Keratinocyte (primary cell): ENCODE data around the gene LCN10.

Source experiments
- CTCF ChIP-seq, 3 experiments: IDR thresholded peaks in 1 of 3; conservative IDR thresholded peaks in 1 of 3; optimal IDR thresholded peaks in 1 of 3; 2 replicates in 2 of 3; 3 replicates in 1 of 3; pipeline versions ENCODE3 to v1.5.1; 2011; ENCODE audit warnings: low read length in 3 of 3, mild to moderate bottlenecking in 3 of 3, moderate library complexity in 2 of 3, control low read depth in 1 of 3, inconsistent platforms in 1 of 3; ENCODE audit not compliant: insufficient read depth in 2 of 3; ENCODE audit errors: extremely low read depth in 1 of 3
- EZH2 ChIP-seq: IDR thresholded peaks from one replicate; pipeline ENCODE4 v1.6.1; 2012; ENCODE audit warnings: inconsistent platforms, mild to moderate bottlenecking, low read length, moderate library complexity

GRCh38 chr9:136707011-136707410 is 35.7 kb downstream of the LCN10 start:
- TF ChIP-seq CTCF (optimal IDR thresholded peaks at IDR 0.05 in 1 of 3, IDR thresholded peaks at IDR 0.05 in 1 of 3, conservative IDR thresholded peaks at IDR 0.05 in 1 of 3; ENCODE audit: extremely low read depth in 1 of 3, insufficient read depth in 2 of 3, low read length in 3 of 3) (no peak), EZH2 (no peak)
